ENCODE results near the gene TCN2. TPM values are rescaled to one million over a fixed set of nuclear protein-coding genes. Genes with fewer than 3 reads are reported as not detected.
"Not testable (repeated sequence)": the region's sequence is repeated elsewhere in the genome, so short reads cannot be mapped to it uniquely, and the experiment has no call there.

The TCN2 gene
- total RNA-seq, 4 donors from 2014 or later, result 28.7 to 44.2 (median 40.2) TPM

DNA sequence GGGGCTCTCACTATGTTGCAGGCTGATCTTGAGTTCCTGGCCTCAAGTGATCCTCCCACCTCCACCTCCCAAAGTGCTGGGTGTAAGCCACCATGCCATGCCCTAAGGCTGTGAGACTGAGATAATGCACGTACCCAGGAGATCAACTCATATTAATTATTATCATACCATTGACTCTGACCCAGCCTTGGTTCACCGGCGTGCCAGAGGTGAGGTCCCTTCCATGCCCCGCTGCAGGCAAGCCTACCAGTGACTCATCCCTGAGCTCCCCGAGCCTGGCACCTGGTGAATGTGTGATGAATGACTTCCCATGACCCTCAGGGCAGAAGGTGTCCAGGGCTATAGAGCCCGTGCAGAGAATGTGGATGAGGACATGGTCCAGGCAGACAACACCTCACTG, 44.6 kb upstream of the TCN2 start:
- Histone ChIP-seq H3K4me1 (no peaks in the 10 kb centered on the region), H3K36me3 (no peaks in the 10 kb centered on the region), H3K4me3 (no peak overlapping the region), H3K27me3 (no peaks in the 10 kb centered on the region), H3K9me3 (no peaks in the 10 kb centered on the region), H3K27ac (replicated peaks in 1 of 4) (no peak overlapping the region)
- intact Hi-C loops (cut with DNase I), result no loop called here
- 49% methylated on average over 4 of the region's 6 CpGs for WGBS
- no peak for TF ChIP-seq EP300 (IDR thresholded peaks at IDR 0.05)
- TF ChIP-seq POLR2A (IDR thresholded peaks at IDR 0.05; ENCODE audit: low read depth), result no peak
- TF ChIP-seq, protein P1, sequence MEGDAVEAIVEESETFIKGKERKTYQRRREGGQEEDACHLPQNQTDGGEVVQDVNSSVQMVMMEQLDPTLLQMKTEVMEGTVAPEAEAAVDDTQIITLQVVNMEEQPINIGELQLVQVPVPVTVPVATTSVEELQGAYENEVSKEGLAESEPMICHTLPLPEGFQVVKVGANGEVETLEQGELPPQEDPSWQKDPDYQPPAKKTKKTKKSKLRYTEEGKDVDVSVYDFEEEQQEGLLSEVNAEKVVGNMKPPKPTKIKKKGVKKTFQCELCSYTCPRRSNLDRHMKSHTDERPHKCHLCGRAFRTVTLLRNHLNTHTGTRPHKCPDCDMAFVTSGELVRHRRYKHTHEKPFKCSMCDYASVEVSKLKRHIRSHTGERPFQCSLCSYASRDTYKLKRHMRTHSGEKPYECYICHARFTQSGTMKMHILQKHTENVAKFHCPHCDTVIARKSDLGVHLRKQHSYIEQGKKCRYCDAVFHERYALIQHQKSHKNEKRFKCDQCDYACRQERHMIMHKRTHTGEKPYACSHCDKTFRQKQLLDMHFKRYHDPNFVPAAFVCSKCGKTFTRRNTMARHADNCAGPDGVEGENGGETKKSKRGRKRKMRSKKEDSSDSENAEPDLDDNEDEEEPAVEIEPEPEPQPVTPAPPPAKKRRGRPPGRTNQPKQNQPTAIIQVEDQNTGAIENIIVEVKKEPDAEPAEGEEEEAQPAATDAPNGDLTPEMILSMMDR (IDR thresholded peaks at IDR 0.05), result no peak
- TF ChIP-seq POLR2AphosphoS5 (IDR thresholded peaks at IDR 0.05), result no peak
- no peak for DNase-seq (ENCODE audit: extremely low spot score)

DNA sequence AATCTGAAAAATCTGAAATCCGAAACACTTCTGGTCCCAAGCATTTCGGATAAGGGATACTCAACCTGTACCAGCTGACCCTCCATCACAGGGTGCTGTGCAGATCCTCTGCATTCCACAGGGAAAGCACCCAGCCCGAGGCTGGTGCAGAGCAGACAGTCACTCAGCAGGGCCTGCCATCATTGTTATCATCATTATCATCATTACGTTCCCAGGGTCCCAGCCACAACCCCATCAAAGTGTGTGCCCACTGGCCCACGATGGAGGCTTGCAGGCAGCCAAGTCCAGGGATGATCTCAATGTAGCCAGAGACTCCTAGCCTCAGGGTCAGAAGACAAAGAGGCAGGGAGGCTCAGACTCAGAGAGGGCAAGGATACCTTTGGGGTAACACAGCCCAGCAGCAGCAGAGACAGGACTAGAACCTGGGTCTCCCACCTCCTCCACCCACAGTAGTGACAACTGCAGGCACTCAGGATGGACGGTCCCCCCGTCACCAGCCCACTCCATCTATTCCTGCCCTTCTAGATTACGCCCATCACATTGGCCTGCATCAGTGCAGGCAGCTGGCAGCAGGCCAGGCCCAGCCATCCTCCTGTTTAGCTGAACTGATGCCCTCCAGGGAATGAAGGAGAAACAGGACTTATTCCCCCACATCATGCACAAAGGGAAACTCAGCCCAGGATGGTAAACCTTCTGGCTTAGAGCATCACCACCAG, 42.8 kb upstream of the TCN2 start:
- H3K4me1 ChIP-seq, result no peaks in the 10 kb centered on the region
- H3K4me3 ChIP-seq, result no peak overlapping the region
- no peak overlapping the region for H3K27ac ChIP-seq (replicated peaks in 1 of 4)
- H3K36me3 ChIP-seq, result no peaks in the 10 kb centered on the region
- WGBS, result 80% methylated on average over 8 of the region's 8 CpGs
- peaks cover 0 to 10% (median 0%) of the 10 kb centered on the region in 4 donors for H3K27me3 ChIP-seq
- TF ChIP-seq EP300 (IDR thresholded peaks at IDR 0.05) (no peak), POLR2A (IDR thresholded peaks at IDR 0.05; ENCODE audit: low read depth) (no peak), POLR2AphosphoS5 (IDR thresholded peaks at IDR 0.05) (no peak)
- TF ChIP-seq, protein P1 (IDR thresholded peaks at IDR 0.05), result no peak
- no peaks in the 10 kb centered on the region for H3K9me3 ChIP-seq
- intact Hi-C loops (cut with DNase I), result no loop called here
- no peak for DNase-seq (ENCODE audit: extremely low spot score)

DNA sequence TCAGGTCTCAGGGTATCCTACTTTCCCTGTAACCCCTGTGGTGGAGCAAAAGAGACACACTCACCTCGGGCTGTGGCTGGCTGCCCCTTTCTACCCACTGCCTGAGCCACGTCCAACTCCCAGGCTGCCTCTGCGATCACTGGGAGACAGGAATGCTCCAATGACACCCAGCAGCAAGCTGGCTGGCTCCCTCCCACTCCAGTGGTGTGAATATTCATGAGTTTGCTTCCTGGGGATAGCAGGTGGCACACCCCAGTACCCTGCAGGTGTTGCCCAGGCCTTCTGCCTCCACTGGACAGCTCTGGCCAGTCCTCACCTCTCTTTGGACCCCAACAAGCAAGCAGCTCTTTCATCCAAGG, 42.2 kb upstream of the TCN2 start:
- DNase-seq (ENCODE audit: extremely low spot score), result no peak
- peaks cover 0 to 10% (median 0%) of the 10 kb centered on the region in 4 donors for H3K27me3 ChIP-seq
- no peak overlapping the region for H3K27ac ChIP-seq (replicated peaks in 1 of 4)
- no peaks in the 10 kb centered on the region for H3K4me1 ChIP-seq
- intact Hi-C loops (cut with DNase I), result no loop called here
- H3K9me3 ChIP-seq, result no peaks in the 10 kb centered on the region
- H3K36me3 ChIP-seq, result no peaks in the 10 kb centered on the region
- TF ChIP-seq, protein P1 (IDR thresholded peaks at IDR 0.05), result no peak
- TF ChIP-seq POLR2A (IDR thresholded peaks at IDR 0.05; ENCODE audit: low read depth) (no peak), POLR2AphosphoS5 (IDR thresholded peaks at IDR 0.05) (no peak), EP300 (IDR thresholded peaks at IDR 0.05) (no peak)
- H3K4me3 ChIP-seq, result no peak overlapping the region
- 29% methylated on average over 1 of the region's 3 CpGs for WGBS

DNA sequence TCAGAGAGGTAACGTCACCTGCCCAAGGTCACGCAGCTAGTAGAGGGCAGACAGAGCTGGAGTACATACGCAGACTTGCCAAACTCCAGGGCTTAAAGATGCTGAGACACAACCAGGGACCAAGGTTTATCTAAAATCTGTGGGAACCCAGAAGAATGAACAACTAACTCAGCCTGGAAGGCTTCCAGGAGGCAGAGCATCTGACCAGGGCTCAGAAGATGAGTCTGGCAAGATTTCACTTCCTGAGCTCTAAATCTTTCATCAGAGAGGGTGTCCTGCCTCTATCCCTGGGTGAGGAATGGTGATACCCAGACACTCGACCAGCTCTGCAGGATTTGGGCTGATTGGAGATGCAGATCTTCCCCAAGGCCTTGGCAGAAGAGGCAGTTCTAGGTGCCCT, 41.6 kb upstream of the TCN2 start:
- Histone ChIP-seq H3K9me3 (no peaks in the 10 kb centered on the region), H3K4me3 (no peak overlapping the region), H3K27ac (replicated peaks in 1 of 4) (no peak overlapping the region), H3K4me1 (no peaks in the 10 kb centered on the region), H3K27me3 (peaks cover 0 to 10% (median 0%) of the 10 kb centered on the region in 4 donors), H3K36me3 (no peaks in the 10 kb centered on the region)
- WGBS, result 78% methylated on average over 3 of the region's 4 CpGs
- TF ChIP-seq POLR2AphosphoS5 (IDR thresholded peaks at IDR 0.05) (no peak), POLR2A (IDR thresholded peaks at IDR 0.05; ENCODE audit: low read depth) (no peak), EP300 (IDR thresholded peaks at IDR 0.05) (no peak)
- TF ChIP-seq, protein P1 (IDR thresholded peaks at IDR 0.05), result no peak
- no peak for DNase-seq (ENCODE audit: extremely low spot score)
- intact Hi-C loops (cut with DNase I), result no loop called here

DNA sequence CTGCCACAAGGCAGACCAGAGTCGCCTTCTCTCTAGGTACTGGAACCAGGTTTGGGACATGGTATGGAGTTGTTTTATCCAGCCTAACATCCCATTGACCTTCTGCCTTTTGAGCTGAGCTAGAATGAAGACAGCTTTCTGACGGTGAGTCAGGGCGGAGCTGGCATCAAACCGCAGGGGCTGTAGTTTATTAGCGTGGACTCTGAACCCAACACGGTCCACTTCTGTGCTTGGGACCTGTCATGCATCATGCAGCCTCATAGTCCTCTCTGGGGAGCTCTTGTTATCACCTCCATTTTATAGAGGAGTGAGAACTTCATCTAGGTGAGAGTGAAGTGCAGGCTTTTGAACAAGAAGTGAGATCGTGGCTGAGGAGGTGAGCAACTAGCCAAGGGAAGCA, 40.8 kb upstream of the TCN2 start:
- no peak overlapping the region for H3K4me3 ChIP-seq
- H3K9me3 ChIP-seq, result no peaks in the 10 kb centered on the region
- no peak for DNase-seq (ENCODE audit: extremely low spot score)
- intact Hi-C loops (cut with DNase I), result no loop called here
- TF ChIP-seq POLR2A (IDR thresholded peaks at IDR 0.05; ENCODE audit: low read depth) (no peak), EP300 (IDR thresholded peaks at IDR 0.05) (no peak), POLR2AphosphoS5 (IDR thresholded peaks at IDR 0.05) (no peak)
- TF ChIP-seq, protein P1 (IDR thresholded peaks at IDR 0.05), result no peak
- no peak overlapping the region for H3K27ac ChIP-seq (replicated peaks in 1 of 4)
- H3K36me3 ChIP-seq, result no peaks in the 10 kb centered on the region
- WGBS, result 76% methylated on average over 7 of the region's 7 CpGs
- H3K27me3 ChIP-seq, result peaks cover 0 to 10% (median 0%) of the 10 kb centered on the region in 4 donors
- H3K4me1 ChIP-seq, result no peaks in the 10 kb centered on the region

DNA sequence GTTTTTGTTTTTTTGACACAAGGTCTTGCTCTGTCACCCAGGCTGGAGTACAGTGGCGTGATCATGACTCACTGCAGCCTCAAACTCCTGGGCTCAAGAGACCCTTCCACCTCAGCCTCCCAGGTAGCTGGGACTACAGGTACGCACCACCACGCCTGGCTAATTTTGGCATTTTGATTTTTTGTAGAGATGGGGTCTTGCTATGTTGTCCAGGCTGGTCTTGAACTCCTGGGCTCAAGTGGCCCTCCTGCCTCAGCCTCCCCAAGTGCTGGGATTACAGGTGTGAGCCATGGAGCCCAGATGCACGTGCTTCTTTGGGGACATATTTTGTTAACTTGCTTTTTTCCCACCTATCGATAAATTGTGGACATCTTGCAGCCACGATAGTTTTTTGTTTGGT, 39.7 kb upstream of the TCN2 start:
- H3K9me3 ChIP-seq; H3K36me3 ChIP-seq; H3K4me1 ChIP-seq; DNase-seq (ENCODE audit: extremely low spot score); H3K27ac ChIP-seq (replicated peaks in 1 of 4); intact Hi-C loops (cut with DNase I); H3K4me3 ChIP-seq: not testable (repeated sequence)
- WGBS, result 90% methylated on average over 6 of the region's 6 CpGs
- H3K27me3 ChIP-seq, result peaks cover 0 to 10% (median 0%) of the 10 kb centered on the region in 4 donors

All from esophagus muscularis mucosa (tissue), 4 donors.